Measurements from ENCODE around the gene TDRD9.

DNA sequence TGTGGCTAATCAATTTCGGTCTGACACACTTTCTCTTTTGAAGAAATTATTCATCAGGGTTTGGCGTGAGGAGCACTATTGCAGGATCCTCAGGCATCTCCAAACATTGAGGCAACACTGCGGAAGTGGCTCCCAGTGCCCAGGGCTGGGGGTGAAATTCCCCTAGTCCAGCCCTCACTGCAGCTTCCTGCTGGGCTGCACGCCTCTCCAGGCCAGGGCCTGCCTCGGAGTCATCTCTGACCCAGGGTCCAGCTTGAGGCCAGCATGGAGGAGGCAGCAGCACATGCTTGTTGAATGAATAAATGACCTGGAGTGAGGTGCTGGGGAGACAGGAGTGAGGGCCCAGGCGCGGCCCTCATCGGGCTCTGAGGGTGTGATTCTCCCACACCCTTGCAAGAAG lies 36.0 kb upstream of the TDRD9 start:
- TF ChIP-seq, protein P1, sequence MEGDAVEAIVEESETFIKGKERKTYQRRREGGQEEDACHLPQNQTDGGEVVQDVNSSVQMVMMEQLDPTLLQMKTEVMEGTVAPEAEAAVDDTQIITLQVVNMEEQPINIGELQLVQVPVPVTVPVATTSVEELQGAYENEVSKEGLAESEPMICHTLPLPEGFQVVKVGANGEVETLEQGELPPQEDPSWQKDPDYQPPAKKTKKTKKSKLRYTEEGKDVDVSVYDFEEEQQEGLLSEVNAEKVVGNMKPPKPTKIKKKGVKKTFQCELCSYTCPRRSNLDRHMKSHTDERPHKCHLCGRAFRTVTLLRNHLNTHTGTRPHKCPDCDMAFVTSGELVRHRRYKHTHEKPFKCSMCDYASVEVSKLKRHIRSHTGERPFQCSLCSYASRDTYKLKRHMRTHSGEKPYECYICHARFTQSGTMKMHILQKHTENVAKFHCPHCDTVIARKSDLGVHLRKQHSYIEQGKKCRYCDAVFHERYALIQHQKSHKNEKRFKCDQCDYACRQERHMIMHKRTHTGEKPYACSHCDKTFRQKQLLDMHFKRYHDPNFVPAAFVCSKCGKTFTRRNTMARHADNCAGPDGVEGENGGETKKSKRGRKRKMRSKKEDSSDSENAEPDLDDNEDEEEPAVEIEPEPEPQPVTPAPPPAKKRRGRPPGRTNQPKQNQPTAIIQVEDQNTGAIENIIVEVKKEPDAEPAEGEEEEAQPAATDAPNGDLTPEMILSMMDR (IDR thresholded peaks at IDR 0.05; ENCODE audit: insufficient read depth, low read depth, low read length) = no peak
- TF ChIP-seq EZH2 (IDR thresholded peaks at IDR 0.05; ENCODE audit: insufficient read depth, low read length) = no peak
